HG03342 (cell line): ENCODE data around the gene ASCL2.

ENCODE experiments used
- ATAC-seq: cut with Tn5 transposase; IDR thresholded peaks from one replicate; pipeline ENCODE4 v1.9.1; 2021; ENCODE audit warnings: mild to moderate bottlenecking, moderate library complexity; ENCODE audit not compliant: unreplicated experiment

The ASCL2 gene

GRCh38 chr11:2263071-2263565 is 7.3 kb downstream of the ASCL2 start:
- ATAC-seq, result no peak

- no peak for ATAC-seq
These were observed 7.9 kb downstream of the ASCL2 start for GRCh38 chr11:2262301-2263070.

GRCh38 chr11:2261436-2262230 is 8.8 kb downstream of the ASCL2 start:
- ATAC-seq, result no peak

GRCh38 chr11:2260491-2261364 is 9.7 kb downstream of the ASCL2 start:
- no peak for ATAC-seq

GRCh38 chr11:2259897-2260451 is 10.4 kb downstream of the ASCL2 start:
- ATAC-seq, result no peak

GRCh38 chr11:2259466-2259830 is 10.9 kb downstream of the ASCL2 start:
- no peak for ATAC-seq

GRCh38 chr11:2258501-2259465 is 11.6 kb downstream of the ASCL2 start:
- ATAC-seq, result no peak

GRCh38 chr11:2256951-2257700 is 13.3 kb downstream of the ASCL2 start:
- no peak for ATAC-seq

GRCh38 chr11:2256293-2256913 is 14.0 kb downstream of the ASCL2 start:
- ATAC-seq, result no peak

GRCh38 chr11:2252018-2252417 is 18.4 kb downstream of the ASCL2 start:
- no peak for ATAC-seq

- no peak for ATAC-seq
These were observed 19.2 kb downstream of the ASCL2 start for GRCh38 chr11:2251138-2251537.

GRCh38 chr11:2250485-2250884 is 19.9 kb downstream of the ASCL2 start:
- ATAC-seq, result no peak

GRCh38 chr11:2250041-2250440 is 20.3 kb downstream of the ASCL2 start:
- no peak for ATAC-seq

GRCh38 chr11:2249189-2249916 is 21.0 kb downstream of the ASCL2 start:
- no peak for ATAC-seq

GRCh38 chr11:2248762-2249161 is 21.6 kb downstream of the ASCL2 start:
- no peak for ATAC-seq

GRCh38 chr11:2248242-2248641 is 22.1 kb downstream of the ASCL2 start:
- no peak for ATAC-seq

GRCh38 chr11:2247496-2247895 is 22.9 kb downstream of the ASCL2 start:
- no peak for ATAC-seq

- ATAC-seq, result no peak
These were observed 29.6 kb downstream of the ASCL2 start for GRCh38 chr11:2240834-2241233.
